HepG2 (cell line): Measurements from ENCODE around the gene MAN2A2. TPM values are rescaled to one million over a fixed set of nuclear protein-coding genes. Genes with fewer than 3 reads are reported as not detected.
A peak's percentile ranks its signal among the peaks of the same experiment; 100 is the strongest.

Experiments used
- CCAR2 ChIP-seq: fragments of 200-400 bp; formaldehyde crosslinking; optimal IDR thresholded peaks from 2 replicates; pipeline ENCODE3; 2018; ENCODE audit warnings: low read depth, mild to moderate bottlenecking, low read length, moderate library complexity
- CENPBD1 ChIP-seq: sonication (generic); formaldehyde crosslinking; IDR thresholded peaks from 2 replicates; pipeline ENCODE4 v1.8.0; 2022; ENCODE audit warnings: missing genetic modification reagents, low read depth, mild to moderate bottlenecking, borderline replicate concordance
- ETV5 ChIP-seq: IDR thresholded peaks from 2 replicates; pipeline ENCODE4 v1.6.1; 2018; ENCODE audit warnings: missing biosample characterization, missing genetic modification reagents, inconsistent platforms, borderline replicate concordance
- HIVEP1 ChIP-seq: sonication (generic); formaldehyde crosslinking; IDR thresholded peaks from 2 replicates; pipeline ENCODE4 v1.4.0; 2020; ENCODE audit warnings: mild to moderate bottlenecking, missing genetic modification reagents
- MYC ChIP-seq: sonication (generic); formaldehyde crosslinking; IDR thresholded peaks from 2 replicates; pipeline ENCODE4 v1.9.0; 2021; ENCODE audit warnings: missing genetic modification reagents, borderline replicate concordance
- NR2C2 ChIP-seq: sonication (generic); formaldehyde crosslinking; IDR thresholded peaks from 2 replicates; pipeline ENCODE4 v1.4.0; 2020; ENCODE audit warnings: missing genetic modification reagents, mild to moderate bottlenecking, moderate library complexity, borderline replicate concordance
- PHF8 ChIP-seq: sonication (generic); formaldehyde crosslinking; IDR thresholded peaks from 2 replicates; pipeline ENCODE4 v1.5.0; 2020; ENCODE audit warnings: missing genetic modification reagents
- SNAPC4 ChIP-seq: sonication (generic); formaldehyde crosslinking; IDR thresholded peaks from 2 replicates; pipeline ENCODE4 v1.4.0; 2020; ENCODE audit warnings: mild to moderate bottlenecking, missing genetic modification reagents
- STAG1 ChIP-seq: sonication (generic); formaldehyde crosslinking; IDR thresholded peaks from 2 replicates; pipeline ENCODE4 v1.4.0; 2020; ENCODE audit warnings: missing genetic modification reagents
- TAF15 ChIP-seq: fragments of 200-400 bp; formaldehyde crosslinking; IDR thresholded peaks from one replicate; pipeline ENCODE4 v1.6.1; 2018; ENCODE audit warnings: mild to moderate bottlenecking, low read depth, low read length; ENCODE audit not compliant: poor library complexity, severe bottlenecking
- TBL1XR1 ChIP-seq: fragments of 150-350 bp; IDR thresholded peaks from 2 replicates; pipeline ENCODE4 v1.6.1; 2014; ENCODE audit warnings: borderline replicate concordance, low read length; ENCODE audit not compliant: partially characterized antibody
- TOPORS ChIP-seq: sonication (generic); formaldehyde crosslinking; IDR thresholded peaks from 2 replicates; pipeline ENCODE4 v1.8.0; 2023; ENCODE audit warnings: mild to moderate bottlenecking, missing genetic modification reagents
- ZFP62 ChIP-seq: sonication (generic); formaldehyde crosslinking; IDR thresholded peaks from 2 replicates; pipeline ENCODE4 v1.4.0; 2020; ENCODE audit warnings: missing genetic modification reagents
- ZMYM4 ChIP-seq: sonication (generic); formaldehyde crosslinking; IDR thresholded peaks from 2 replicates; pipeline ENCODE4 v1.8.1; 2023; ENCODE audit warnings: mild to moderate bottlenecking, missing genetic modification reagents
- ZNF3 ChIP-seq: IDR thresholded peaks from 2 replicates; pipeline ENCODE4 v1.7.0; 2017; ENCODE audit warnings: inconsistent platforms
- ZNF558 ChIP-seq: sonication (generic); formaldehyde crosslinking; IDR thresholded peaks from 2 replicates; pipeline ENCODE4 v1.9.0; 2022; ENCODE audit warnings: mild to moderate bottlenecking, missing genetic modification reagents, borderline replicate concordance
- ZNF790 ChIP-seq: sonication (generic); formaldehyde crosslinking; IDR thresholded peaks from 2 replicates; pipeline ENCODE4 v1.8.0; 2022; ENCODE audit warnings: missing genetic modification reagents, mild to moderate bottlenecking, borderline replicate concordance
- polyA plus RNA-seq, 8 experiments: library from polyadenylated mRNA; depleted of rRNA in 3 of 8; stranded (reverse) in 7 of 8; unstranded in 1 of 8; fragments of >200 nt; fragmentation: Illumina TruSeq in 4 of 8; extraction: Trizol in 4 of 8; gene quantifications; 2 replicates each; pipeline versions ENCODE4 v1.2.1 to v1.2.3, GENCODE V29; 2011 to 2016; ENCODE audit warnings: low read depth in 4 of 8, missing spikeins in 1 of 8, mixed read lengths in 1 of 8; ENCODE audit not compliant: insufficient read depth in 1 of 8
- total RNA-seq, 5 experiments: library from RNA; depleted of rRNA; stranded (reverse); fragments of >200 nt; fragmentation: Illumina TruSeq; extraction: Trizol; gene quantifications; 2 replicates each; pipeline ENCODE4 v1.2.3, GENCODE V29; 2016; ENCODE audit warnings: low read depth in 1 of 5
- TF ChIP-seq, protein P1 (sequence below): sonication (generic); formaldehyde crosslinking; IDR thresholded peaks from 2 replicates; pipeline ENCODE4 v1.4.0; 2020; ENCODE audit warnings: mild to moderate bottlenecking, missing genetic modification reagents
- TF ChIP-seq, protein P2 (sequence below): sonication (generic); formaldehyde crosslinking; IDR thresholded peaks from 2 replicates; pipeline ENCODE4 v1.8.0; 2022; ENCODE audit warnings: missing genetic modification reagents, mild to moderate bottlenecking, moderate library complexity, borderline replicate concordance

The MAN2A2 gene
- total and polyA plus RNA-seq, 2 of the 13 experiments (the other 11 are each of a cell fraction or from before 2014, with no cell fraction given) = 17.5 to 51.5 TPM

GRCh38 chr15:90954712-90955623, 51.9 kb downstream of the MAN2A2 start, which contains the start of gene RCCD1 (continued):
- TF ChIP-seq, protein P1, sequence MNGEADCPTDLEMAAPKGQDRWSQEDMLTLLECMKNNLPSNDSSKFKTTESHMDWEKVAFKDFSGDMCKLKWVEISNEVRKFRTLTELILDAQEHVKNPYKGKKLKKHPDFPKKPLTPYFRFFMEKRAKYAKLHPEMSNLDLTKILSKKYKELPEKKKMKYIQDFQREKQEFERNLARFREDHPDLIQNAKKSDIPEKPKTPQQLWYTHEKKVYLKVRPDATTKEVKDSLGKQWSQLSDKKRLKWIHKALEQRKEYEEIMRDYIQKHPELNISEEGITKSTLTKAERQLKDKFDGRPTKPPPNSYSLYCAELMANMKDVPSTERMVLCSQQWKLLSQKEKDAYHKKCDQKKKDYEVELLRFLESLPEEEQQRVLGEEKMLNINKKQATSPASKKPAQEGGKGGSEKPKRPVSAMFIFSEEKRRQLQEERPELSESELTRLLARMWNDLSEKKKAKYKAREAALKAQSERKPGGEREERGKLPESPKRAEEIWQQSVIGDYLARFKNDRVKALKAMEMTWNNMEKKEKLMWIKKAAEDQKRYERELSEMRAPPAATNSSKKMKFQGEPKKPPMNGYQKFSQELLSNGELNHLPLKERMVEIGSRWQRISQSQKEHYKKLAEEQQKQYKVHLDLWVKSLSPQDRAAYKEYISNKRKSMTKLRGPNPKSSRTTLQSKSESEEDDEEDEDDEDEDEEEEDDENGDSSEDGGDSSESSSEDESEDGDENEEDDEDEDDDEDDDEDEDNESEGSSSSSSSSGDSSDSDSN = peak; percentile 52
- TF ChIP-seq, protein P2, sequence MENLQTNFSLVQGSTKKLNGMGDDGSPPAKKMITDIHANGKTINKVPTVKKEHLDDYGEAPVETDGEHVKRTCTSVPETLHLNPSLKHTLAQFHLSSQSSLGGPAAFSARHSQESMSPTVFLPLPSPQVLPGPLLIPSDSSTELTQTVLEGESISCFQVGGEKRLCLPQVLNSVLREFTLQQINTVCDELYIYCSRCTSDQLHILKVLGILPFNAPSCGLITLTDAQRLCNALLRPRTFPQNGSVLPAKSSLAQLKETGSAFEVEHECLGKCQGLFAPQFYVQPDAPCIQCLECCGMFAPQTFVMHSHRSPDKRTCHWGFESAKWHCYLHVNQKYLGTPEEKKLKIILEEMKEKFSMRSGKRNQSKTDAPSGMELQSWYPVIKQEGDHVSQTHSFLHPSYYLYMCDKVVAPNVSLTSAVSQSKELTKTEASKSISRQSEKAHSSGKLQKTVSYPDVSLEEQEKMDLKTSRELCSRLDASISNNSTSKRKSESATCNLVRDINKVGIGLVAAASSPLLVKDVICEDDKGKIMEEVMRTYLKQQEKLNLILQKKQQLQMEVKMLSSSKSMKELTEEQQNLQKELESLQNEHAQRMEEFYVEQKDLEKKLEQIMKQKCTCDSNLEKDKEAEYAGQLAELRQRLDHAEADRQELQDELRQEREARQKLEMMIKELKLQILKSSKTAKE (CRISPR knock-in tag) = no peak
- no peak for TF ChIP-seq ZNF3
- TF ChIP-seq ZMYM4 (CRISPR knock-in tag) = peak; percentile 60
- no peak for TF ChIP-seq HIVEP1 (CRISPR knock-in tag)
- no peak for TF ChIP-seq STAG1 (CRISPR knock-in tag)
- TF ChIP-seq ZFP62 (CRISPR knock-in tag) = no peak
- peak; percentile 38; the same call in 1 of the 2 replicates for TF ChIP-seq ETV5 (CRISPR knock-in tag)
- no peak for TF ChIP-seq NR2C2
- no peak for TF ChIP-seq CENPBD1 (CRISPR knock-in tag)
- peak; percentile 94 for TF ChIP-seq MYC (CRISPR knock-in tag)
- peak; percentile 85 for TF ChIP-seq PHF8
- peak; percentile 75; the same call in 1 of the 2 replicates for TF ChIP-seq ZNF558 (CRISPR knock-in tag)
- peak; percentile 44 for TF ChIP-seq TAF15
- TF ChIP-seq ZNF790 (CRISPR knock-in tag) = peak; percentile 87; the same call in 1 of the 2 replicates
- TF ChIP-seq CCAR2 = no peak
- TF ChIP-seq TBL1XR1 = no peak
- no peak for TF ChIP-seq SNAPC4 (CRISPR knock-in tag)
- TF ChIP-seq TOPORS (CRISPR knock-in tag) = no peak
